Measurements from ENCODE around the gene MEX3C. TPM values are rescaled to one million over a fixed set of nuclear protein-coding genes. Genes with fewer than 3 reads are reported as not detected.

Gene MEX3C
- total RNA-seq, 1 donor from 2014 or later, result 51.0 TPM

GRCh38 chr18:51160646-51161045 is 36.8 kb downstream of the MEX3C start:
- intact Hi-C loops (cut with micrococcal nuclease), result loop anchor here (1.0 kb wide), 1 partner anchor 9 kb away; no protein-coding TSS in a partner anchor

- intact Hi-C loops (cut with micrococcal nuclease), result no loop called here
Observed at GRCh38 chr18:51157215-51157614, 40.3 kb downstream of the MEX3C start.

- intact Hi-C loops (cut with micrococcal nuclease), result loop anchor here (1.0 to 2.0 kb wide), 2 partner anchors 43 to 124 kb away; partner anchors contain the start of genes MEX3C and SMAD4
Observed at GRCh38 chr18:51154431-51155063, 42.9 kb downstream of the MEX3C start.

- intact Hi-C loops (cut with micrococcal nuclease), result loop anchor here (1.0 to 2.0 kb wide), 4 partner anchors 15 to 275 kb away; partner anchors contain the start of genes ME2, MEX3C and SMAD4
Observed at GRCh38 chr18:51153659-51154371, 43.7 kb downstream of the MEX3C start.

- intact Hi-C loops (cut with micrococcal nuclease), result loop anchor here (1.0 to 2.0 kb wide), 2 partner anchors 59 to 273 kb away; partner anchors contain the start of gene ME2
Observed at GRCh38 chr18:51151568-51152511, 45.6 kb downstream of the MEX3C start.

- intact Hi-C loops (cut with micrococcal nuclease), result no loop called here
Observed at GRCh38 chr18:51151185-51151567, 46.3 kb downstream of the MEX3C start.

- intact Hi-C loops (cut with micrococcal nuclease), result no loop called here
Observed at GRCh38 chr18:51150113-51150700, 47.3 kb downstream of the MEX3C start.

GRCh38 chr18:51149670-51150069 is 47.8 kb downstream of the MEX3C start:
- intact Hi-C loops (cut with micrococcal nuclease), result no loop called here

GRCh38 chr18:51146909-51147308 is 50.6 kb downstream of the MEX3C start:
- intact Hi-C loops (cut with micrococcal nuclease), result no loop called here

GRCh38 chr18:51138936-51139335 is 58.5 kb downstream of the MEX3C start:
- intact Hi-C loops (cut with micrococcal nuclease), result no loop called here

- intact Hi-C loops (cut with micrococcal nuclease), result no loop called here
Observed at GRCh38 chr18:51137891-51138290, 59.6 kb downstream of the MEX3C start.

- intact Hi-C loops (cut with micrococcal nuclease), result no loop called here
Observed at GRCh38 chr18:51137026-51137729, 60.3 kb downstream of the MEX3C start.

- intact Hi-C loops (cut with micrococcal nuclease), result no loop called here
Observed at GRCh38 chr18:51135795-51136194, 61.7 kb downstream of the MEX3C start.

GRCh38 chr18:51135364-51135763 is 62.1 kb downstream of the MEX3C start:
- intact Hi-C loops (cut with micrococcal nuclease), result no loop called here

GRCh38 chr18:51134721-51135120 is 62.8 kb downstream of the MEX3C start:
- intact Hi-C loops (cut with micrococcal nuclease), result no loop called here

GRCh38 chr18:51133580-51134160 is 63.8 kb downstream of the MEX3C start:
- intact Hi-C loops (cut with micrococcal nuclease), result no loop called here

- intact Hi-C loops (cut with micrococcal nuclease), result no loop called here
Observed at GRCh38 chr18:51132256-51132935, 65.1 kb downstream of the MEX3C start.

GRCh38 chr18:51128533-51128932 is 68.9 kb downstream of the MEX3C start:
- intact Hi-C loops (cut with micrococcal nuclease), result no loop called here

- intact Hi-C loops (cut with micrococcal nuclease), result no loop called here
Observed at GRCh38 chr18:51127664-51128063, 69.8 kb downstream of the MEX3C start.

- intact Hi-C loops (cut with micrococcal nuclease), result no loop called here
Observed at GRCh38 chr18:51125976-51126375, 71.5 kb downstream of the MEX3C start.
